GM12891 (cell line): ENCODE data around the gene TCERG1L.

Source experiments
- POLR2A ChIP-seq: IDR thresholded peaks from 2 replicates; pipeline ENCODE4 v1.6.1; 2011; ENCODE audit warnings: low read depth, low read length, control low read depth
- POLR2AphosphoS5 ChIP-seq: IDR thresholded peaks from 2 replicates; pipeline ENCODE4 v1.6.1; 2011; ENCODE audit warnings: low read depth, low read length, control low read depth
- POU2F2 ChIP-seq: IDR thresholded peaks from 2 replicates; pipeline ENCODE4 v1.6.1; 2011; ENCODE audit warnings: low read depth, mild to moderate bottlenecking, control low read depth, low read length, moderate library complexity
- SPI1 ChIP-seq: IDR thresholded peaks from 2 replicates; pipeline ENCODE4 v1.6.1; 2011; ENCODE audit warnings: low read depth, low read length, control low read depth

- no peak for TF ChIP-seq POLR2AphosphoS5
- TF ChIP-seq POLR2A = no peak
- TF ChIP-seq POU2F2 = no peak
- TF ChIP-seq SPI1 = no peak
These were observed 73.4 kb downstream of the TCERG1L start for GRCh38 chr10:131237991-131238651.
